AG09319 (cell line): ENCODE data around the gene IL1RAPL2.
"Not testable (repeated sequence)": the region's sequence is repeated elsewhere in the genome, so short reads cannot be mapped to it uniquely, and the experiment has no call there.

Source experiments
- DNase-seq: peaks from one replicate; pipeline ENCODE4 v3.0.0-alpha.2; 2010; ENCODE audit warnings: low read depth; ENCODE audit errors: extremely low read depth
- TF ChIP-seq, protein P1 (sequence below): IDR thresholded peaks from 2 replicates; pipeline ENCODE4 v1.5.1; 2011; ENCODE audit warnings: low read depth, mild to moderate bottlenecking, inconsistent platforms, low read length, moderate library complexity

IL1RAPL2 gene

DNA sequence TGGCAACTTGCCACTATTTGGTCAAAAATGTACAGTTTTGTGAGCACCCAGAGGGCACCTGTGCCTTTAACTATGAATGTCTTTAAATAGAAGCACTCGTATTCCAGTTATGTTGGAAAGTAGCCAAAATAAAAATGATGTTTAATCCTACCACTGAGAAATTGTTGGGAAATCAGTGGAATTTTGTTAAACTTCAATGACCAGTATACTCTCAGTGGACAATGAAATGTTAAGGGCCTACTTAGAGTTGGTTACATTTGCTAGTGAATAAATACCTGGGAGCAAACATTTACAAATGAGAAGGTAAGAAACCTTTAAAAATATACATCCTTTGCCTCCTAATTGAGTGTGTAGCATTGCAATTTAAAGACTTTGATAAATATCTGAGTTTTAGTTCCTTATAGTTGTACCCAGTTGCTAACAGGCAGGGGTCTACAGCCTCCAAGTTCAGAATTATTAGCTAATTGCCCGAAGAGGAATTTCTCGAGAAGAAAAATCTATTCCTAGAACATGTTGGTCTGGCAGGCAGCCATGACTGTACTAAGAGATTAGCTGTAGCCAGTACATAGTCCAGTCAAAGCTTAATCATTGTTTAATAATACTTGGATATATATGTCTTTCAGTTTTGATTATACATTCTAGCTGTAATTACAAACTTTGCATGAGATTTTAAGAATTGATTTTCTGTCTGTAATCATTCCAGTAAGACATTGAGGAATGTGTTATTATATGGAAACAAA is 93.2 kb downstream of the IL1RAPL2 start:
- TF ChIP-seq, protein P1, sequence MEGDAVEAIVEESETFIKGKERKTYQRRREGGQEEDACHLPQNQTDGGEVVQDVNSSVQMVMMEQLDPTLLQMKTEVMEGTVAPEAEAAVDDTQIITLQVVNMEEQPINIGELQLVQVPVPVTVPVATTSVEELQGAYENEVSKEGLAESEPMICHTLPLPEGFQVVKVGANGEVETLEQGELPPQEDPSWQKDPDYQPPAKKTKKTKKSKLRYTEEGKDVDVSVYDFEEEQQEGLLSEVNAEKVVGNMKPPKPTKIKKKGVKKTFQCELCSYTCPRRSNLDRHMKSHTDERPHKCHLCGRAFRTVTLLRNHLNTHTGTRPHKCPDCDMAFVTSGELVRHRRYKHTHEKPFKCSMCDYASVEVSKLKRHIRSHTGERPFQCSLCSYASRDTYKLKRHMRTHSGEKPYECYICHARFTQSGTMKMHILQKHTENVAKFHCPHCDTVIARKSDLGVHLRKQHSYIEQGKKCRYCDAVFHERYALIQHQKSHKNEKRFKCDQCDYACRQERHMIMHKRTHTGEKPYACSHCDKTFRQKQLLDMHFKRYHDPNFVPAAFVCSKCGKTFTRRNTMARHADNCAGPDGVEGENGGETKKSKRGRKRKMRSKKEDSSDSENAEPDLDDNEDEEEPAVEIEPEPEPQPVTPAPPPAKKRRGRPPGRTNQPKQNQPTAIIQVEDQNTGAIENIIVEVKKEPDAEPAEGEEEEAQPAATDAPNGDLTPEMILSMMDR, result no peak
- no peak for DNase-seq

DNA sequence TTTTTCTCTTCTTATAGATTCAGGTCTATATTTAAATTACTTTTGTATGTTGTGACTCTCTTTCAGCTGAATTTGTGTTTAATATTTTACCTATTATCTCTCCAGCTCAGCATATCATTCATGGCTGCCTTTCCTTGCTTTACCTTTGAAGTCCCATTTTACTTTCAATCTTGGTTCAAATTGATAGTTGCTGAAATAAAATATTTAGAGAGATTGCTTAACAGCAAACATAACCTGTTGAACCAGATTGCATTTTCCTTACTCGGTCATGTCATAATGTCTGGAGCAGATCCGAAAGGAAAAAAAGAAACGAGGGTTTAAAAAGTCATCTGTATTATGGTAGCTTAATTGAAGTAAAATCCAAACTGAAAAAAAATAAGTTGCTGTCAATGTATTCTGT is 94.1 kb downstream of the IL1RAPL2 start:
- TF ChIP-seq, protein P1, result no peak

DNA sequence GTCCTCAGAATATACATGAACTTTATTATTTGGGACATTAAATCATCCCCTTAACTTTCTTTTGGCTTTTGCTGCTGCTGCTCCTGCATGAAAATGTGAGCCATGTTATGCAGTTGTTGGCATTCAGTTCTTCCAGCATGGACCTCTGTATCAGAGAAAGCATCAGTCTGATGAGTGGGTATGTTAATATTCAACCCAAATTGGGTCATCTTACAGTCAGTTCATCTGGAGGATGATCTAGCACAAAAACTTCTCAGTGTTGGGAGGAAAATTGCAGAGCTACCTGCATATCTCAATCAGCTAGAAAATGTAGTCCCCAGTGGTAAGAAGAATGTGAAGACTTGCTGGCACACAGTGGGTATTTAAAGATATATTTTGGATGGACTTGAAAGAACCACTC is 96.7 kb downstream of the IL1RAPL2 start:
- DNase-seq, result no peak
- TF ChIP-seq, protein P1, result no peak

More for the DNA sequence above, 94.1 kb downstream of the IL1RAPL2 start:
- no peak for DNase-seq

DNA sequence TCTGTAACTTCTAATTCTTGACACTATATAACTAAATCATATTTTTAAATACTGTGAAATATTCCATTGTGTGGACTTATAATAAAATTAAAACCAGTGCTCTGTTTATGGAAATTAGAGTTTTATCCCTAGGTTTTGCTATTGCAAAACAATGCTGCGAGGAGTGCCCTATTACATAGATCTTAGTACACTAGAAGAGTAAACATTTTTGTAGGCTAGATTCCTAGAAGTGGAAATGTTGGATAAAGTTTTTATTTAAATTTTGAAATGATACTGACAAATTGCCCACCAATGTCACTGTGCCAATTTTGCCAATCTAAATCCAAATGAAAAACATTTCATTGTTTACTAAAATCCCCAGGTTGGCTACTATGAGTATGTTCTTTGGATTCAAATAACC is 99.7 kb downstream of the IL1RAPL2 start:
- TF ChIP-seq, protein P1, result no peak

DNA sequence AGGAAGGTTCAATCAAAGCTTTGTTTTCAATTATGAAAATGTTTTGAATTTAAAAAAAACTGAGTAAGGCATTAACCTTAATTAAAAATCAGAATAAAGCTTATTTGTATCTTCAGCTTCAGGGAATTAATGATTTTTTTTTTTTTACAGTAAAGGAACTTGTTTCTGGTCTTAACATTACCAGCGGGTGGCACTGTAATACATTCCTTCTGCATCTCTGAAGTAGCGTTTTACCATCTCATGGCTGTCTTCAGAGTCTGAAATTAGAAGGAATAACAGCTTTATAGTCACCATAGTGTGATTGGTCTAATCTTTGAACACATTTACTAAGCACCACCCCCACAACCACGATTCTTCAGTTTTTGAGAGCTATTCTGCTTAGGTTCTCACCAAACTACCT is 102.6 kb downstream of the IL1RAPL2 start:
- no peak for DNase-seq
- TF ChIP-seq, protein P1, result no peak

More for the DNA sequence above, 99.7 kb downstream of the IL1RAPL2 start:
- DNase-seq, result no peak

DNA sequence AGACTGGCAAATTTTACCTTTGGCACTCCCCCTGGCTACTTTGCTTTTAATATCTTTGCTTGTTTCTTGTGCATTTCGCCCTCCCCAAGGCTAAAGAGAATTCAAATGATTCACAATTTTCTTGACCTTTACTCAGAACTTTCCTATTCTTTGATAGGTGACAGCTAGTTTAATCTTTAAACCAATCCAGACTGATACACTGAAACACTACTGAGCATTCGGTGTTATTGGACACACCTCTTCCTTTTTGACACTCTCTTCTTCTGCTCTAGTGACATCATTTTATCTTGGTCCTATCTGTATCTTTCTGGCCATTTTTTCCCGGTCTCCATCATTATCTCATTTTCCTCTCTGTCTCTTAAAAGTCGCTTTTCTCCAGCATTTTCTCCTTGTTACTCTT is 103.1 kb downstream of the IL1RAPL2 start:
- no peak for DNase-seq
- TF ChIP-seq, protein P1, result no peak

DNA sequence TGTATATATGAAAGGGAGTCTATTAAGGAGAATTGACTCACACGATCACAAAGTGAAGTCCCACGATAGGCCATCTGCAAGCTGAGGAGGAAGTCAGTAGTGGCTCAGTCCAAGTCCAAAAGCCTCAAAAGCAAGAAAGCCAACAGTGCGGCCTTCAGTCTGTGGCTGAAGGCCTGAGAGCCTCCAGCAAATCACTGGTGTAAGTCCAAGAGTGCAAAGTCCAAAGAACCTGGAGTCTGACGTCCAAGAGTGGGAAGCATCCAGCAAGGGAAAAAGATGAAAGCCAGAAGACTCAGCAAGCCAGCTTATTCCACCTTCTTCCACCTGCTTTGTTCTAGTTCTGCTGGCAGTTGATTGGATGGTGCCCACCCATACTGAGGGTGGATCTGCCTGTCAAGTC is 104.1 kb downstream of the IL1RAPL2 start:
- TF ChIP-seq, protein P1, result no peak
- DNase-seq, result no peak

DNA sequence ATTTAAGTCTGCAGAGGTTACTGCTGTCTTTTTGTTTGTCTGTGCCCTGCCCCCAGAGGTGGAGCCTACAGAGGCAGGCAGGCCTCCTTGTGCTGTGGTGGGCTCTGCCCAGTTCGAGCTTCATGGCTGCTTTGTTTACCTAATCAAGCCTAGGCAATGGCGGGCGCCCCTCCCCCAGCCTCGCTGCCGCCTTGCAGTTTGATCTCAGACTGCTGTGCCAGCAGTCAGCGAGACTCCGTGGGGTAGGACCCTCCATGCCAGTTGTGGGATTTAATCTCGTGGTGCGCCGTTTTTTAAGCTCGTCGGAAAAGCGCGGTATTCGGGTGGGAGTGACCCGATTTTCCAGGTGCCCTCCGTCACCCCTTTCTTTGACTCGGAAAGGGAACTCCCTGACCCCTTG is 111.5 kb downstream of the IL1RAPL2 start:
- not testable (repeated sequence) for DNase-seq
